Pulmonary artery endothelial cell (primary cell): ENCODE results near the gene LATS1. TPM values are rescaled to one million over a fixed set of nuclear protein-coding genes. Genes with fewer than 3 reads are reported as not detected.
"Not testable (repeated sequence)": the region's sequence is repeated elsewhere in the genome, so short reads cannot be mapped to it uniquely, and the experiment has no call there.

ENCODE experiments used
- DNase-seq: peaks from one replicate; pipeline ENCODE4 v3.0.0-alpha.2; 2011; ENCODE audit warnings: low read depth, low spot score
- total RNA-seq: library from RNA; depleted of rRNA; stranded (reverse); fragments of >200 nt; gene quantifications from 2 replicates; pipeline ENCODE4 v1.2.3, GENCODE V29; 2014

LATS1 gene
- total RNA-seq = 6.6 and 8.5 TPM in 2 replicates

GRCh38 chr6:149717588-149718458 is at the start of gene LATS1:
Gene LATS1, minus strand, starts transcription at chr6:149718101. Its CDS starts 15,975 bp downstream, at chr6:149702126.
- peak; percentile 32 for DNase-seq

GRCh38 chr6:149766156-149766769 is 48.4 kb upstream of the LATS1 start:
- no peak for DNase-seq

GRCh38 chr6:149763866-149764265 is 46.0 kb upstream of the LATS1 start:
- no peak for DNase-seq

- no peak for DNase-seq
These were observed 43.5 kb upstream of the LATS1 start for GRCh38 chr6:149761438-149761837.

- no peak for DNase-seq
These were observed 38.3 kb upstream of the LATS1 start for GRCh38 chr6:149756261-149756636.

- no peak for DNase-seq
These were observed 37.7 kb upstream of the LATS1 start for GRCh38 chr6:149755300-149756260.

GRCh38 chr6:149754548-149754947 is 36.6 kb upstream of the LATS1 start:
- no peak for DNase-seq

GRCh38 chr6:149753374-149753637 is 35.4 kb upstream of the LATS1 start:
- DNase-seq = not testable (repeated sequence)

GRCh38 chr6:149752600-149753373 is 34.9 kb upstream of the LATS1 start:
- DNase-seq = no peak

GRCh38 chr6:149751920-149752319 is 34.0 kb upstream of the LATS1 start:
- not testable (repeated sequence) for DNase-seq

- DNase-seq = no peak
These were observed 33.3 kb upstream of the LATS1 start for GRCh38 chr6:149751239-149751638.

GRCh38 chr6:149750136-149750609 is 32.3 kb upstream of the LATS1 start:
- DNase-seq = no peak

GRCh38 chr6:149749594-149750135 is 31.8 kb upstream of the LATS1 start, which contains the start of gene PCMT1:
Gene PCMT1, plus strand, starts transcription at chr6:149749741. Its CDS starts 161 bp downstream, at chr6:149749902.
- DNase-seq = peak; percentile 61

- not testable (repeated sequence) for DNase-seq
These were observed 31.2 kb upstream of the LATS1 start for GRCh38 chr6:149749082-149749593.

- peak; percentile 89 for DNase-seq
These were observed 28.4 kb upstream of the LATS1 start, which contains the start of gene NUP43 for GRCh38 chr6:149746147-149746946. Gene NUP43, minus strand, starts transcription at chr6:149746529. Its CDS starts 34 bp downstream, at chr6:149746495.

GRCh38 chr6:149745252-149745651 is 27.4 kb upstream of the LATS1 start:
- DNase-seq = not testable (repeated sequence)

- DNase-seq = no peak
These were observed 17.0 kb upstream of the LATS1 start for GRCh38 chr6:149734915-149735314.

- DNase-seq = no peak
These were observed 15.3 kb upstream of the LATS1 start for GRCh38 chr6:149733089-149733720.

GRCh38 chr6:149729824-149730223 is 11.9 kb upstream of the LATS1 start:
- no peak for DNase-seq
